Measurements from ENCODE around the gene RNGTT. TPM values are rescaled to one million over a fixed set of nuclear protein-coding genes. Genes with fewer than 3 reads are reported as not detected.

The RNGTT gene
- total and polyA plus RNA-seq, 10 of the 15 experiments (the other 5 are each of a cell fraction or from before 2014, with no cell fraction given), result 7.7 to 30.4 (median 22.2) TPM

GRCh38 chr6:88761237-88762031 is 202.0 kb downstream of the RNGTT start (continued):
- TF ChIP-seq, protein P1, sequence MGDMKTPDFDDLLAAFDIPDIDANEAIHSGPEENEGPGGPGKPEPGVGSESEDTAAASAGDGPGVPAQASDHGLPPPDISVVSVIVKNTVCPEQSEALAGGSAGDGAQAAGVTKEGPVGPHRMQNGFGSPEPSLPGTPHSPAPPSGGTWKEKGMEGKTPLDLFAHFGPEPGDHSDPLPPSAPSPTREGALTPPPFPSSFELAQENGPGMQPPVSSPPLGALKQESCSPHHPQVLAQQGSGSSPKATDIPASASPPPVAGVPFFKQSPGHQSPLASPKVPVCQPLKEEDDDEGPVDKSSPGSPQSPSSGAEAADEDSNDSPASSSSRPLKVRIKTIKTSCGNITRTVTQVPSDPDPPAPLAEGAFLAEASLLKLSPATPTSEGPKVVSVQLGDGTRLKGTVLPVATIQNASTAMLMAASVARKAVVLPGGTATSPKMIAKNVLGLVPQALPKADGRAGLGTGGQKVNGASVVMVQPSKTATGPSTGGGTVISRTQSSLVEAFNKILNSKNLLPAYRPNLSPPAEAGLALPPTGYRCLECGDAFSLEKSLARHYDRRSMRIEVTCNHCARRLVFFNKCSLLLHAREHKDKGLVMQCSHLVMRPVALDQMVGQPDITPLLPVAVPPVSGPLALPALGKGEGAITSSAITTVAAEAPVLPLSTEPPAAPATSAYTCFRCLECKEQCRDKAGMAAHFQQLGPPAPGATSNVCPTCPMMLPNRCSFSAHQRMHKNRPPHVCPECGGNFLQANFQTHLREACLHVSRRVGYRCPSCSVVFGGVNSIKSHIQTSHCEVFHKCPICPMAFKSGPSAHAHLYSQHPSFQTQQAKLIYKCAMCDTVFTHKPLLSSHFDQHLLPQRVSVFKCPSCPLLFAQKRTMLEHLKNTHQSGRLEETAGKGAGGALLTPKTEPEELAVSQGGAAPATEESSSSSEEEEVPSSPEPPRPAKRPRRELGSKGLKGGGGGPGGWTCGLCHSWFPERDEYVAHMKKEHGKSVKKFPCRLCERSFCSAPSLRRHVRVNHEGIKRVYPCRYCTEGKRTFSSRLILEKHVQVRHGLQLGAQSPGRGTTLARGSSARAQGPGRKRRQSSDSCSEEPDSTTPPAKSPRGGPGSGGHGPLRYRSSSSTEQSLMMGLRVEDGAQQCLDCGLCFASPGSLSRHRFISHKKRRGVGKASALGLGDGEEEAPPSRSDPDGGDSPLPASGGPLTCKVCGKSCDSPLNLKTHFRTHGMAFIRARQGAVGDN (IDR thresholded peaks at IDR 0.05), result peak; percentile 88
- TF ChIP-seq RELA (IDR thresholded peaks at IDR 0.05; ENCODE audit: borderline replicate concordance, partially characterized antibody), result peak; percentile 87
- no peak for TF ChIP-seq ZBTB33 (IDR thresholded peaks at IDR 0.05)
- TF ChIP-seq SUZ12 (IDR thresholded peaks at IDR 0.05; ENCODE audit: unreplicated experiment), result no peak
- TF ChIP-seq POLR2A (IDR thresholded peaks at IDR 0.05; ENCODE audit: low read depth, low read length), result no peak
- TF ChIP-seq EP300 (IDR thresholded peaks at IDR 0.05; ENCODE audit: borderline replicate concordance in 1 of 2, control insufficient read depth in 1 of 2, low read depth in 2 of 2, low read length in 2 of 2), result peak; percentile 56 to 67; a peak in 2 of 4 replicates
- TF ChIP-seq REST (IDR thresholded peaks at IDR 0.05; ENCODE audit: low read depth, low read length), result no peak
- TF ChIP-seq JUNB (IDR thresholded peaks at IDR 0.05), result peak; percentile 4; the same call in 1 of the 2 replicates
